ENCODE results near the gene XRCC1.
"Not testable (repeated sequence)": the region's sequence is repeated elsewhere in the genome, so short reads cannot be mapped to it uniquely, and the experiment has no call there.

Gene XRCC1

GRCh38 chr19:43575156-43575950, at the start of gene XRCC1, which contains the start of gene PINLYP:
Gene XRCC1 (minus strand): TSS chr19:43575527. CDS start chr19:43575458, 69 bp downstream.
Gene PINLYP (plus strand): TSS chr19:43575801. CDS start chr19:43577192, 1,391 bp downstream.
- DNase-seq (ENCODE audit: low read depth) = peak; percentile 92

- peak; percentile 77 for DNase-seq (ENCODE audit: low read depth)
These were observed 49.6 kb upstream of the XRCC1 start for GRCh38 chr19:43624933-43625332.

- DNase-seq (ENCODE audit: low read depth) = no peak
These were observed 48.8 kb upstream of the XRCC1 start for GRCh38 chr19:43623889-43624670.

GRCh38 chr19:43622956-43623355, 47.6 kb upstream of the XRCC1 start:
- DNase-seq (ENCODE audit: low read depth) = no peak

- no peak for DNase-seq (ENCODE audit: low read depth)
These were observed 46.7 kb upstream of the XRCC1 start for GRCh38 chr19:43622070-43622469.

- peak; percentile 76 for DNase-seq (ENCODE audit: low read depth)
These were observed 45.0 kb upstream of the XRCC1 start for GRCh38 chr19:43620061-43621001.

GRCh38 chr19:43619262-43620060, 44.1 kb upstream of the XRCC1 start, which contains the start of gene ZNF428:
Gene ZNF428 (minus strand): TSS chr19:43619629. CDS start chr19:43614304, 5,325 bp downstream.
- peak; percentile 83 for DNase-seq (ENCODE audit: low read depth)

GRCh38 chr19:43618921-43619261, 43.6 kb upstream of the XRCC1 start:
- peak; percentile 23 for DNase-seq (ENCODE audit: low read depth)

- DNase-seq (ENCODE audit: low read depth) = no peak
These were observed 41.6 kb upstream of the XRCC1 start for GRCh38 chr19:43616954-43617353.

GRCh38 chr19:43616306-43616705, 41.0 kb upstream of the XRCC1 start:
- DNase-seq (ENCODE audit: low read depth) = no peak

GRCh38 chr19:43612374-43612773, 37.0 kb upstream of the XRCC1 start:
- DNase-seq (ENCODE audit: low read depth) = no peak

- no peak for DNase-seq (ENCODE audit: low read depth)
These were observed 36.5 kb upstream of the XRCC1 start, which contains the start of gene SRRM5 for GRCh38 chr19:43611788-43612187. Gene SRRM5 (plus strand): TSS chr19:43612088. CDS start chr19:43612122, 34 bp downstream.

- no peak for DNase-seq (ENCODE audit: low read depth)
These were observed 35.2 kb upstream of the XRCC1 start for GRCh38 chr19:43610493-43610892.

- DNase-seq (ENCODE audit: low read depth) = no peak
These were observed 34.5 kb upstream of the XRCC1 start for GRCh38 chr19:43609872-43610271.

GRCh38 chr19:43607238-43608205, 32.2 kb upstream of the XRCC1 start:
- DNase-seq (ENCODE audit: low read depth) = no peak

GRCh38 chr19:43606569-43607229, 31.4 kb upstream of the XRCC1 start:
- no peak for DNase-seq (ENCODE audit: low read depth)

- no peak for DNase-seq (ENCODE audit: low read depth)
These were observed 30.7 kb upstream of the XRCC1 start for GRCh38 chr19:43605875-43606568.

- not testable (repeated sequence) for DNase-seq (ENCODE audit: low read depth)
These were observed 25.0 kb upstream of the XRCC1 start for GRCh38 chr19:43600326-43600725.

Data from activated T-helper 9 cell treated with anti-CD3 and anti-CD28 coated beads, Interleukin-2, amount 50 U/mL, for 16 hours (primary cell).